Measurements from ENCODE around the gene RNPS1.
A peak's percentile ranks its signal among the peaks of the same experiment; 100 is the strongest.

RNPS1 gene

DNA sequence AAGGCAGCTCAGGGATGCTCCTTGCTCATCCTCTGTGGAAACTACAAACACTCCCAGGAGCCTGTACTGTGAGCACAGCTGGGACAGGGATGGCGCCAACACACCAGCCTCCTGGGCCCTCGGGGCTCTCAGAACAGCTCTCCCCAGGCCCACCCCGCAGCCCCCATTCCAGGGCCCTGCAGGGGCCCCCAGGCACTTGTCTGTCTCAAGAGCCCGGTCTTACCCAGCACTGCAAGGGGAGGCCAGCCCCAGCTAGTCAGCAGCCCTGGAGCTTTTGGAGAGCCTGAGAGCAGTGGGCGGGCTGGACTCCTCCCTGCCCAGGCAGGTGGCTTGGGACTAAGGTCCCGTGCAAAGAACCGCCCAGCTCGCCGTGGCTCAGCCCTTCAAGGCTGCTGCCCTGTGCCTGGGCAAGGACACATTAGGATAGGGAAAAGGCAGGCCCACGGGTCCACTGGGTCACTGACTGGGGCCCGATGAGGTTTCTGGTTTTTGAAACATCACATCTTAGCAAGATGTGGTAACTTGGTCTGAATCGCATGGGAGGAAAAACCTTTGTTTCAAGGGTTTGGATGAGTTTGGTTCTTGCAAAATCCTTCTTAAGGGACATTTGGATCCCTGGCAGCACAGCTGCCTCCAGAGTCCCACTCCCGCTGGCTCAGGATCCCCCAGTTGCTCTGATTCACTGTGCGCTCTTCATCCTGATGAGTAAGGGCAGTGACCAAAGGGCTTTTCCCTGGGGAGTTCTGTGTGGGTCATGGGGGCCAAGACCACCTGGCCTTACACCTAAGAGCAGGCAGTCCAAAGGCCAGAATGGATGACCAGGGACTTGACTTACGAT lies 28.9 kb downstream of the RNPS1 start:
- Histone ChIP-seq H3K27ac (peak overlapping the region; percentile 25), H3K27me3 (ENCODE audit: insufficient read depth, low read depth, severe bottlenecking) (no peaks in the 10 kb centered on the region), H3K9me3 (ENCODE audit: severe bottlenecking) (no peaks in the 10 kb centered on the region), H3K36me3 (peaks cover 95% of the 10 kb centered on the region), H3K4me3 (ENCODE audit: low read depth, low read length) (no peak overlapping the region)
- DNase-seq = no peak
- TF ChIP-seq, protein P1, sequence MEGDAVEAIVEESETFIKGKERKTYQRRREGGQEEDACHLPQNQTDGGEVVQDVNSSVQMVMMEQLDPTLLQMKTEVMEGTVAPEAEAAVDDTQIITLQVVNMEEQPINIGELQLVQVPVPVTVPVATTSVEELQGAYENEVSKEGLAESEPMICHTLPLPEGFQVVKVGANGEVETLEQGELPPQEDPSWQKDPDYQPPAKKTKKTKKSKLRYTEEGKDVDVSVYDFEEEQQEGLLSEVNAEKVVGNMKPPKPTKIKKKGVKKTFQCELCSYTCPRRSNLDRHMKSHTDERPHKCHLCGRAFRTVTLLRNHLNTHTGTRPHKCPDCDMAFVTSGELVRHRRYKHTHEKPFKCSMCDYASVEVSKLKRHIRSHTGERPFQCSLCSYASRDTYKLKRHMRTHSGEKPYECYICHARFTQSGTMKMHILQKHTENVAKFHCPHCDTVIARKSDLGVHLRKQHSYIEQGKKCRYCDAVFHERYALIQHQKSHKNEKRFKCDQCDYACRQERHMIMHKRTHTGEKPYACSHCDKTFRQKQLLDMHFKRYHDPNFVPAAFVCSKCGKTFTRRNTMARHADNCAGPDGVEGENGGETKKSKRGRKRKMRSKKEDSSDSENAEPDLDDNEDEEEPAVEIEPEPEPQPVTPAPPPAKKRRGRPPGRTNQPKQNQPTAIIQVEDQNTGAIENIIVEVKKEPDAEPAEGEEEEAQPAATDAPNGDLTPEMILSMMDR (IDR thresholded peaks at IDR 0.05; ENCODE audit: low read depth, low read length) = no peak

DNA sequence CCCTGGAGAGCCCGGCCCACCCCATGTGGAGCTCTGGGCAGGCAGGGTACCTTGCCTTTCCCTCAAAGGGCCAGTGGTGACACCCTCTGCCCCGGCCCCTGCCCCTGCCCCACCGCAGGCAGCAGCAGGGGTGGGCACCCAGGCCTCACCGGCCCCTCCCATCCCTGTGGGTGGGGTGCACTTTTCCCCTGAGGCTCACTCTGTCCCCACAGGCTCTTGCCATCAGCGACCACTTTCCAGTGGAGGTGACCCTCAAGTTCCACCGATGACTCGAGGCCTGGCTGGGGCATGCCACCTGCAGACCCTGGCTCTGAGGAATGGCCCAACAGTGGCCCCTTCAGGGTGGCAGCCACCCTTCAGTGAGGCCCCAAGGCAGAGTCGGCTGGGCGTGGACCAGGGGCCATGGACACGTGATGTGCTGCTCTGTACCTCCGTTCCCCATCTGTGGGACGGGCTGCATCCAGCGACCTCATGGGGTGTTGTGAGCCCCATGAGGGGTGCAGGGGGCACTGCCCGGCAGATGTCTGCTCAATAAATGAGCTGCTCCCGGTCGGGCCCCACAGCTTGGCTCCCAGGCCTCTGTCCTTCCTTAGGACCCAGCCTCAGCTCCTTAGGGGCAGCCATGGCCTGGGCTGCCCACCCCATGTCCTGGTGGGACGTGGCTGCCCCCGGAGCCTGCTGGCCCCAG lies 29.6 kb downstream of the RNPS1 start:
- H3K27me3 ChIP-seq (ENCODE audit: insufficient read depth, low read depth, severe bottlenecking) = no peaks in the 10 kb centered on the region
- H3K4me3 ChIP-seq (ENCODE audit: low read depth, low read length) = no peak overlapping the region
- TF ChIP-seq, protein P1 (IDR thresholded peaks at IDR 0.05; ENCODE audit: low read depth, low read length) = no peak
- peak overlapping the region; percentile 25 for H3K27ac ChIP-seq
- no peaks in the 10 kb centered on the region for H3K9me3 ChIP-seq (ENCODE audit: severe bottlenecking)
- DNase-seq = no peak
- peaks cover 95% of the 10 kb centered on the region for H3K36me3 ChIP-seq

DNA sequence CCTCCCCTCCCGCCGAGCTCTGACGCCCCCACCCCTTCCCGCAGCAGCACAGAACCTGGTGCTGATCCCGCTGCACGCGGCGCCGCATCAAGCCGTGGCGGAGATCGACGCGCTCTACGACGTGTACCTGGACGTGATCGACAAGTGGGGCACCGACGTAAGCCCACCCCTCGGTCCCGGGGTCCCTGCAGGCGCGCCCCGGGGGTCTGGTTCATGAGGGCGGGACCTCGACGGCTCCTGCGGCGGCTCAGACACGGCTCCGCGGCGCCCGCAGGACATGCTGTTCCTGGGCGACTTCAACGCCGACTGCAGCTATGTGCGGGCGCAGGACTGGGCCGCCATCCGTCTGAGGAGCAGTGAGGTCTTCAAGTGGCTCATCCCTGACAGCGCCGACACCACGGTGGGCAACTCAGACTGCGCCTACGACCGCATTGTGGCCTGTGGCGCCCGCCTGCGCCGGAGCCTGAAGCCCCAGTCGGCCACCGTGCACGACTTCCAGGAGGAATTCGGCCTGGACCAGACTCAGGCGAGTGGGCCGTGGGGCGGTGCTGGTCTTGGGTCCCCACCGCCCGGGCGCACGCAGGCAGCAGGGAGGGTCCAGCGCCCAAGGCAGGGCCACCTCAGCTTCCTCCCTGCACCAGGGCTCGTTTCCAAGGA lies 30.3 kb downstream of the RNPS1 start:
- no peaks in the 10 kb centered on the region for H3K27me3 ChIP-seq (ENCODE audit: insufficient read depth, low read depth, severe bottlenecking)
- no peaks in the 10 kb centered on the region for H3K9me3 ChIP-seq (ENCODE audit: severe bottlenecking)
- no peak for DNase-seq
- TF ChIP-seq, protein P1 (IDR thresholded peaks at IDR 0.05; ENCODE audit: low read depth, low read length) = no peak
- peaks cover 95% of the 10 kb centered on the region for H3K36me3 ChIP-seq
- no peak overlapping the region for H3K4me3 ChIP-seq (ENCODE audit: low read depth, low read length)
- no peak overlapping the region; the same call in 1 of the 2 replicates for H3K27ac ChIP-seq

DNA sequence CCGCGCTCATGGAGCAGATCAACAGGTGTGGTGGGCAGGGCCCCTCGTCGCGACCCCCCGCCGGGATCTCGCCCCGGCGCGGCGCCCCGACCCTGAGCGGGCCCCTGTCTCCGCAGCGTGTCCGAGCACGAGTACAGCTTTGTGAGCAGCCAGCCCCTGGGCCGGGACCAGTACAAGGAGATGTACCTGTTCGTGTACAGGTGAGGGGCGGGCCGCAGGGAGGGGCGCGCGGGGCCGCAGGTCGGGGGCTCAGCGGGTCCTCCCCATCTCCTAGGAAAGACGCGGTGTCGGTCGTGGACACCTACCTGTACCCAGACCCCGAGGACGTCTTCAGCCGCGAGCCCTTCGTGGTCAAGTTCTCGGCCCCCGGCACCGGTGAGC lies 30.8 kb downstream of the RNPS1 start:
- H3K9me3 ChIP-seq (ENCODE audit: severe bottlenecking) = no peaks in the 10 kb centered on the region
- no peak for DNase-seq
- TF ChIP-seq, protein P1 (IDR thresholded peaks at IDR 0.05; ENCODE audit: low read depth, low read length) = no peak
- peaks cover 95% of the 10 kb centered on the region for H3K36me3 ChIP-seq
- no peak overlapping the region for H3K4me3 ChIP-seq (ENCODE audit: low read depth, low read length)
- no peak overlapping the region for H3K27ac ChIP-seq
- no peaks in the 10 kb centered on the region for H3K27me3 ChIP-seq (ENCODE audit: insufficient read depth, low read depth, severe bottlenecking)

DNA sequence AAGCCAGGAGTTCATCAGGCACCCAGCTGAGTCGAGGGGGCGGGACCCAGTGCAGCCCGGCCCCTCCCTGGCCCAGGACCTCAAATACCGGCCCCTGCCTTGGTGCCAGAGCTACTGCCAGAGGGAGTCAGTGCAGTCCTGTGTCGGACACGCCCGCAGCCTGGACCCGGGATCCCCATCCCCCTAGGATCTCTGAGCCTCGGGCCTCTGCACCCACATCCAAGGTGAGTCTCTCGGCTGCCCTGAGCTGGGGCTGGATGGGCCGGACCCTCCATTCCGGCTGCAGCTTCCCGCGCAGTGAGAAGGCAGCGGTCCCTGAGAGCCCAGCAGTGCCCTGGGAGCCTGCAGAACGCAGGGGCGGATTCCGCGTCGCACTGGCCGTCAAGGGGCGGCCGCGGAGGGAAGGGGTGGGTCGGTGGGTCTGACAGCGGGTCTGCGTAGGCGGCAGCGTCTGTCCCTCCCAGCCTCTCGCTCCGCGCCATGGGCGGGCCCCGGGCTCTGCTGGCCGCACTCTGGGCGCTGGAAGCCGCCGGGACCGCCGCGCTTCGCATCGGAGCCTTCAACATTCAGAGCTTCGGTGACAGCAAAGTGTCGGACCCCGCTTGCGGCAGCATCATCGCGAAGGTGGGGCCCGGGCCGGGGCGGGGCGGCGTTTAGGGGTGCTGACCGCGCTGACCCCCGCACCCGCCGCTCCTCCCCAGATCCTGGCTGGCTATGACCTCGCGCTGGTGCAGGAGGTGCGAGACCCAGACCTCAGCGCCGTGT lies 31.4 kb downstream of the RNPS1 start, which contains the start of gene DNASE1L2:
TSS of gene DNASE1L2 (plus strand) at position 108 of the 765 bp plus-strand sequence. CDS start at position 481, 373 bp downstream.
- peak within 1 kb of the TSS; percentile 48 for H3K27ac ChIP-seq
- H3K4me3 ChIP-seq (ENCODE audit: low read depth, low read length) = no peak within 1 kb of the TSS
- H3K9me3 ChIP-seq (ENCODE audit: severe bottlenecking) = no peaks in the 10 kb centered on the region
- H3K27me3 ChIP-seq (ENCODE audit: insufficient read depth, low read depth, severe bottlenecking) = no peaks in the 10 kb centered on the region
- DNase-seq = no peak
- H3K36me3 ChIP-seq = peaks cover 95% of the 10 kb centered on the region
- TF ChIP-seq, protein P1 (IDR thresholded peaks at IDR 0.05; ENCODE audit: low read depth, low read length) = no peak
